ENCODE data around the gene PPME1. TPM values are rescaled to one million over a fixed set of nuclear protein-coding genes. Genes with fewer than 3 reads are reported as not detected.
A peak's percentile ranks its signal among the peaks of the same experiment; 100 is the strongest.
"Not testable (repeated sequence)": the region's sequence is repeated elsewhere in the genome, so short reads cannot be mapped to it uniquely, and the experiment has no call there.

The PPME1 gene
- total RNA-seq, 1 donor from 2014 or later: 401 TPM

- H3K27me3 ChIP-seq (ENCODE audit: insufficient read depth, low read length): no peaks in the 10 kb centered on the region
- FAIRE-seq (no peak), DNase-seq (ENCODE audit: low read depth) (peak; percentile 26)
- TF ChIP-seq CTCF (IDR thresholded peaks at IDR 0.05; ENCODE audit: insufficient read depth, low read depth, low read length): no peak
- Mint-ChIP-seq H3K4me1 (ENCODE audit: low read depth, unreplicated experiment) (peaks cover 9% of the 10 kb centered on the region), H3K9me3 (ENCODE audit: unreplicated experiment) (peaks cover 5% of the 10 kb centered on the region), H3K27ac (ENCODE audit: unreplicated experiment) (peak overlapping the region; percentile 18), H3K4me3 (ENCODE audit: unreplicated experiment) (no peak overlapping the region), H3K27me3 (ENCODE audit: low read depth, unreplicated experiment) (no peaks in the 10 kb centered on the region), H3K36me3 (ENCODE audit: low read depth, unreplicated experiment) (peaks cover 17% of the 10 kb centered on the region)
- H3K9ac ChIP-seq (ENCODE audit: low read length): no peak overlapping the region
- H3K4me3 ChIP-seq (ENCODE audit: insufficient read depth, low read depth, low read length): no peak overlapping the region
- H3K27ac ChIP-seq (ENCODE audit: low read depth, low read length): no peak overlapping the region
- H4K20me1 ChIP-seq (ENCODE audit: insufficient read depth, low read length): no peaks in the 10 kb centered on the region
- no peak overlapping the region for H3K4me2 ChIP-seq (ENCODE audit: low read length)
- no peaks in the 10 kb centered on the region for H3K79me2 ChIP-seq (ENCODE audit: insufficient read depth, low read length)
- no peaks in the 10 kb centered on the region for H3K4me1 ChIP-seq (ENCODE audit: insufficient read depth, low read length)
- H3K9me3 ChIP-seq (ENCODE audit: insufficient read depth, low read depth, low read length): no peaks in the 10 kb centered on the region
- peaks cover 8% of the 10 kb centered on the region for H3K36me3 ChIP-seq (ENCODE audit: insufficient read depth, low read length)
- no peak overlapping the region for H2AFZ ChIP-seq (ENCODE audit: low read depth, low read length)
Observed at GRCh38 chr11:74123008-74123448, 48.1 kb upstream of the PPME1 start.

GRCh38 chr11:74129121-74129520 lies 42.0 kb upstream of the PPME1 start:
- not testable (repeated sequence) for H3K4me3 ChIP-seq (ENCODE audit: insufficient read depth, low read depth, low read length); H3K4me2 ChIP-seq (ENCODE audit: low read length); H3K4me1 Mint-ChIP-seq (ENCODE audit: low read depth, unreplicated experiment); H3K27me3 ChIP-seq (ENCODE audit: insufficient read depth, low read length); H3K4me3 Mint-ChIP-seq (ENCODE audit: unreplicated experiment); H3K9me3 Mint-ChIP-seq (ENCODE audit: unreplicated experiment); H3K27me3 Mint-ChIP-seq (ENCODE audit: low read depth, unreplicated experiment); H3K4me1 ChIP-seq (ENCODE audit: insufficient read depth, low read length); H3K9ac ChIP-seq (ENCODE audit: low read length); H3K27ac Mint-ChIP-seq (ENCODE audit: unreplicated experiment); H2AFZ ChIP-seq (ENCODE audit: low read depth, low read length); DNase-seq (ENCODE audit: low read depth); H3K27ac ChIP-seq (ENCODE audit: low read depth, low read length); H3K79me2 ChIP-seq (ENCODE audit: insufficient read depth, low read length); FAIRE-seq; H4K20me1 ChIP-seq (ENCODE audit: insufficient read depth, low read length); H3K9me3 ChIP-seq (ENCODE audit: insufficient read depth, low read depth, low read length); H3K36me3 ChIP-seq (ENCODE audit: insufficient read depth, low read length)
- H3K36me3 Mint-ChIP-seq (ENCODE audit: low read depth, unreplicated experiment): peaks cover 19% of the 10 kb centered on the region

- no peaks in the 10 kb centered on the region for H3K27me3 Mint-ChIP-seq (ENCODE audit: low read depth, unreplicated experiment)
- H3K27ac ChIP-seq (ENCODE audit: low read depth, low read length): no peak overlapping the region
- H3K27ac Mint-ChIP-seq (ENCODE audit: unreplicated experiment): no peak overlapping the region
- H3K27me3 ChIP-seq (ENCODE audit: insufficient read depth, low read length): no peaks in the 10 kb centered on the region
- TF ChIP-seq EZH2 (IDR thresholded peaks at IDR 0.05; ENCODE audit: insufficient read depth, low read length) (no peak), CTCF (IDR thresholded peaks at IDR 0.05; ENCODE audit: insufficient read depth, low read depth, low read length) (no peak)
- no peak overlapping the region for H3K4me3 Mint-ChIP-seq (ENCODE audit: unreplicated experiment)
- no peaks in the 10 kb centered on the region for H3K9me3 Mint-ChIP-seq (ENCODE audit: unreplicated experiment)
- FAIRE-seq (peak; percentile 69), DNase-seq (ENCODE audit: low read depth) (no peak)
- peaks cover 18% of the 10 kb centered on the region for H3K4me1 Mint-ChIP-seq (ENCODE audit: low read depth, unreplicated experiment)
- H3K36me3 ChIP-seq (ENCODE audit: insufficient read depth, low read length): peaks cover 6% of the 10 kb centered on the region
- no peaks in the 10 kb centered on the region for H3K9me3 ChIP-seq (ENCODE audit: insufficient read depth, low read depth, low read length)
- peaks cover 6% of the 10 kb centered on the region for H3K4me1 ChIP-seq (ENCODE audit: insufficient read depth, low read length)
- no peak overlapping the region for H2AFZ ChIP-seq (ENCODE audit: low read depth, low read length)
- no peak overlapping the region for H3K4me3 ChIP-seq (ENCODE audit: insufficient read depth, low read depth, low read length)
- H4K20me1 ChIP-seq (ENCODE audit: insufficient read depth, low read length): no peaks in the 10 kb centered on the region
- H3K36me3 Mint-ChIP-seq (ENCODE audit: low read depth, unreplicated experiment): peaks cover 18% of the 10 kb centered on the region
- H3K4me2 ChIP-seq (ENCODE audit: low read length): no peak overlapping the region
- no peaks in the 10 kb centered on the region for H3K79me2 ChIP-seq (ENCODE audit: insufficient read depth, low read length)
- H3K9ac ChIP-seq (ENCODE audit: low read length): no peak overlapping the region
Observed at GRCh38 chr11:74132833-74133232, 38.3 kb upstream of the PPME1 start.

All from astrocyte (in vitro differentiated cells and primary cell).